GM12874 (cell line): ENCODE measurements around the gene FOXP2.
A peak's percentile ranks its signal among the peaks of the same experiment; 100 is the strongest.

Experiments used
- TF ChIP-seq, protein P1 (sequence below): IDR thresholded peaks from 2 replicates; pipeline ENCODE4 v1.5.1; 2011; ENCODE audit warnings: low read depth, mild to moderate bottlenecking, control low read depth, low read length, moderate library complexity; ENCODE audit not compliant: insufficient read depth

The FOXP2 gene

DNA sequence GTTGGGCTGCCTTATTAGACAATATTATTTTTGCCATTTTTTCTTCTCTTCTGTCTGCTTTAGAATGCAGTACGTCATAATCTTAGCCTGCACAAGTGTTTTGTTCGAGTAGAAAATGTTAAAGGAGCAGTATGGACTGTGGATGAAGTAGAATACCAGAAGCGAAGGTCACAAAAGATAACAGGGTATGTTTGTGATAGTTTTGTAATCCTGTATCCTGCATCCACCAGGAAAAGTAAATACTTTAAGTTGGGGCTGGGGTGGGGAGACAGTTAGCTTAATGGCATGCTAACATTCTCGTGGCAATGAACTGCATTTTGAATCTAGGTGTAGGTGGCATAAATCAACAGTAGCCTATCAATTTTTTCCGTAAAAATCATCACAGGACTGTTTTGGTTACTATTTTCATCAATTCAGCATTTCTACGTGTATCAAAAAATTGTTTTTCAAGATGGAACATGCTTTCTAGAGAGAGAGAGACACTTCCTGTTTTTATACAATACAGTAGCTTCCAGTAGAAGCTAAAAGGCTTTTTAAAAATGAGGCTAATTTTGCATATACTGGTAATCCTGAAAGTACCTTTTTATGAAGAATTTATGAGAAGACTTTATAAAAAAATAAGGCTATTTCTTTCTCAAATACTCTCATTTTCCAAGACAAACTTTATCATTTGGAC lies 247.5 kb downstream of the FOXP2 start:
- TF ChIP-seq, protein P1, sequence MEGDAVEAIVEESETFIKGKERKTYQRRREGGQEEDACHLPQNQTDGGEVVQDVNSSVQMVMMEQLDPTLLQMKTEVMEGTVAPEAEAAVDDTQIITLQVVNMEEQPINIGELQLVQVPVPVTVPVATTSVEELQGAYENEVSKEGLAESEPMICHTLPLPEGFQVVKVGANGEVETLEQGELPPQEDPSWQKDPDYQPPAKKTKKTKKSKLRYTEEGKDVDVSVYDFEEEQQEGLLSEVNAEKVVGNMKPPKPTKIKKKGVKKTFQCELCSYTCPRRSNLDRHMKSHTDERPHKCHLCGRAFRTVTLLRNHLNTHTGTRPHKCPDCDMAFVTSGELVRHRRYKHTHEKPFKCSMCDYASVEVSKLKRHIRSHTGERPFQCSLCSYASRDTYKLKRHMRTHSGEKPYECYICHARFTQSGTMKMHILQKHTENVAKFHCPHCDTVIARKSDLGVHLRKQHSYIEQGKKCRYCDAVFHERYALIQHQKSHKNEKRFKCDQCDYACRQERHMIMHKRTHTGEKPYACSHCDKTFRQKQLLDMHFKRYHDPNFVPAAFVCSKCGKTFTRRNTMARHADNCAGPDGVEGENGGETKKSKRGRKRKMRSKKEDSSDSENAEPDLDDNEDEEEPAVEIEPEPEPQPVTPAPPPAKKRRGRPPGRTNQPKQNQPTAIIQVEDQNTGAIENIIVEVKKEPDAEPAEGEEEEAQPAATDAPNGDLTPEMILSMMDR: no peak

DNA sequence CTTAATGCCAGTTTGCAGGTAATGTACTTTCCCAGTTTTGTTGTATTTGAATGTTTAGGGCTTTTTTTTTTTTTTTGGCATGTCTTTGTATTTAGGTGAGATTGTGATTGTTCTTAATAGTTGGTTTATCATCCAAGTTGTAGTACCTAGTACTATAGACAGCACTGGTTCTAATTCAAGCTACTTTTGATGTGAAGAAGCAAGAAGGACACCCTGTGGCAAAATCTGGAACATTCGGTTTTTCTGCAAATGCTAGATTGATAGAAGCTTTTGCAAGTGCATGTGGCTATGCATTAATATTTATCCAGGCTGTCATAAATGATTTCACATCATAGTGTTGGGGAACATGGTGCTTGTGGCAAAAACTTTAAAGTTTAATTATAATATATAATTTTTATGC lies 248.9 kb downstream of the FOXP2 start:
- TF ChIP-seq, protein P1: peak; percentile 44; the same call in 1 of the 2 replicates

GRCh38 chr7:114670676-114671075 lies 256.1 kb downstream of the FOXP2 start:
- TF ChIP-seq, protein P1: no peak

GRCh38 chr7:114671563-114672123 lies 257.0 kb downstream of the FOXP2 start:
- TF ChIP-seq, protein P1: no peak

- TF ChIP-seq, protein P1: no peak
Observed at GRCh38 chr7:114678116-114678515, 263.5 kb downstream of the FOXP2 start.

DNA sequence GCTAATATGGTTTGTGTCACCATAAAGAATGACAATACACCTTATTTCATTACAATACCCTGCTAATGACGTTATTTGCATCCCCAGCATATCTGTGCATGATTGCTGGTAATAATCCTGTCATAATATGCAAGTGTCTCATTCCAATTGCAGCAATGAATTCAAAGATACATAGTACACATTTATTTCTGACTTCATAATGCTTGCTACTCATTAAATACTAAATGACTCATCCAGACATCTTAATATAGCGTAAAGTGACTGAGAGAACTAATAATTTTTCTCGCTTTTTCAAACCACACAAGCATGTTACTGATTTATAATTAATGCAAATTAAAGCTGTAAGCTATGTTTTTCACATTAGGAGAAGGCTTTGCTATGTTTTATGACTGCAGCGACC lies 272.6 kb downstream of the FOXP2 start:
- TF ChIP-seq, protein P1: no peak

- TF ChIP-seq, protein P1: no peak
Observed at GRCh38 chr7:114688443-114689055, 273.9 kb downstream of the FOXP2 start.
